NB4 (cell line): ENCODE results near the gene BICDL2.

Source experiments
- CTCF ChIP-seq: IDR thresholded peaks from one replicate; pipeline ENCODE4 v1.5.1; 2012; ENCODE audit warnings: low read depth, low read length
- POLR2A ChIP-seq: IDR thresholded peaks from 2 replicates; pipeline ENCODE4 v1.6.1; 2011; ENCODE audit warnings: mild to moderate bottlenecking; ENCODE audit not compliant: insufficient read length; ENCODE audit errors: extremely low read depth

- no peak for TF ChIP-seq CTCF
- no peak for TF ChIP-seq POLR2A
Measured at GRCh38 chr16:3084969-3085670, 48.4 kb upstream of the BICDL2 start.
